Uterine smooth muscle cell (primary cell): ENCODE results near the gene TAMM41. TPM values are rescaled to one million over a fixed set of nuclear protein-coding genes. Genes with fewer than 3 reads are reported as not detected.

Experiments
- total RNA-seq: library from RNA; depleted of rRNA; stranded (reverse); fragments of >200 nt; gene quantifications from 2 replicates; pipeline ENCODE4 v1.2.3, GENCODE V29; 2014

The TAMM41 gene
- total RNA-seq: 6.7 and 7.1 TPM in 2 replicates

GRCh38 chr3:11846281-11847266 lies at the start of gene TAMM41:
Gene TAMM41 (minus strand): TSS chr3:11846885. CDS start chr3:11846636, 249 bp downstream.

Other genes with a start within 250 kb of the TAMM41 start
- gene VGLL4, start 203.0 kb downstream of the TAMM41 start, total RNA-seq: 27.0 and 55.6 TPM in 2 replicates
- gene SYN2, start 157.5 kb upstream of the TAMM41 start, total RNA-seq: 0.11 and 0.12 TPM in 2 replicates